GM11168 (cell line): ENCODE results near the gene SNU13.
"Not testable (repeated sequence)": the region's sequence is repeated elsewhere in the genome, so short reads cannot be mapped to it uniquely, and the experiment has no call there.

Source experiments
- in situ Hi-C: fragments of 300-500 bp; cut with MboI; formaldehyde crosslinking; loops from one replicate; pipeline ENCODE4 v1.12.0; 2022; ENCODE audit warnings: low sequenced_read_pairs; ENCODE audit not compliant: unreplicated experiment

SNU13 gene

GRCh38 chr22:41682033-41682807, 6.4 kb downstream of the SNU13 start:
- in situ Hi-C loops: no loop called here

- in situ Hi-C loops: no loop called here
Observed at GRCh38 chr22:41681616-41682015, 7.1 kb downstream of the SNU13 start.

GRCh38 chr22:41676134-41676533, 12.5 kb downstream of the SNU13 start:
- in situ Hi-C loops: no loop called here

GRCh38 chr22:41674846-41675340, 13.8 kb downstream of the SNU13 start:
- in situ Hi-C loops: no loop called here

- in situ Hi-C loops: no loop called here
Observed at GRCh38 chr22:41672780-41673509, 15.7 kb downstream of the SNU13 start.

GRCh38 chr22:41672096-41672495, 16.6 kb downstream of the SNU13 start:
- in situ Hi-C loops: not testable (repeated sequence)

- in situ Hi-C loops: no loop called here
Observed at GRCh38 chr22:41668971-41669911, 19.4 kb downstream of the SNU13 start.

- in situ Hi-C loops: no loop called here
Observed at GRCh38 chr22:41664951-41665350, 23.7 kb downstream of the SNU13 start.

GRCh38 chr22:41664490-41664889, 24.2 kb downstream of the SNU13 start:
- in situ Hi-C loops: no loop called here

- in situ Hi-C loops: not testable (repeated sequence)
Observed at GRCh38 chr22:41663594-41663993, 25.1 kb downstream of the SNU13 start.

GRCh38 chr22:41661713-41662112, 27.0 kb downstream of the SNU13 start:
- in situ Hi-C loops: no loop called here

GRCh38 chr22:41661088-41661487, 27.6 kb downstream of the SNU13 start:
- in situ Hi-C loops: no loop called here

- in situ Hi-C loops: no loop called here
Observed at GRCh38 chr22:41660416-41660815, 28.3 kb downstream of the SNU13 start.

GRCh38 chr22:41659941-41660340, 28.7 kb downstream of the SNU13 start:
- in situ Hi-C loops: no loop called here

GRCh38 chr22:41658869-41659268, 29.8 kb downstream of the SNU13 start:
- in situ Hi-C loops: no loop called here

- in situ Hi-C loops: no loop called here
Observed at GRCh38 chr22:41657709-41658108, 31.0 kb downstream of the SNU13 start.

GRCh38 chr22:41656556-41656955, 32.1 kb downstream of the SNU13 start:
- in situ Hi-C loops: no loop called here

GRCh38 chr22:41654322-41654721, 34.3 kb downstream of the SNU13 start:
- in situ Hi-C loops: no loop called here

GRCh38 chr22:41650821-41651220, 37.8 kb downstream of the SNU13 start:
- in situ Hi-C loops: no loop called here

- in situ Hi-C loops: no loop called here
Observed at GRCh38 chr22:41650229-41650628, 38.4 kb downstream of the SNU13 start.
